ENCODE measurements around the gene BCAP31. TPM values are rescaled to one million over a fixed set of nuclear protein-coding genes. Genes with fewer than 3 reads are reported as not detected.
"Not testable (repeated sequence)": the region's sequence is repeated elsewhere in the genome, so short reads cannot be mapped to it uniquely, and the experiment has no call there.

The BCAP31 gene
- total RNA-seq, 1 donor from 2014 or later, result 321 TPM

- no peak for DNase-seq
Measured at GRCh38 chrX:153733651-153734240, 9.6 kb upstream of the BCAP31 start.

GRCh38 chrX:153732401-153732800 is 8.2 kb upstream of the BCAP31 start:
- DNase-seq, result no peak

GRCh38 chrX:153731845-153732215 is 7.6 kb upstream of the BCAP31 start:
- no peak for DNase-seq

GRCh38 chrX:153731117-153731844 is 7.1 kb upstream of the BCAP31 start:
- DNase-seq, result no peak

DNA sequence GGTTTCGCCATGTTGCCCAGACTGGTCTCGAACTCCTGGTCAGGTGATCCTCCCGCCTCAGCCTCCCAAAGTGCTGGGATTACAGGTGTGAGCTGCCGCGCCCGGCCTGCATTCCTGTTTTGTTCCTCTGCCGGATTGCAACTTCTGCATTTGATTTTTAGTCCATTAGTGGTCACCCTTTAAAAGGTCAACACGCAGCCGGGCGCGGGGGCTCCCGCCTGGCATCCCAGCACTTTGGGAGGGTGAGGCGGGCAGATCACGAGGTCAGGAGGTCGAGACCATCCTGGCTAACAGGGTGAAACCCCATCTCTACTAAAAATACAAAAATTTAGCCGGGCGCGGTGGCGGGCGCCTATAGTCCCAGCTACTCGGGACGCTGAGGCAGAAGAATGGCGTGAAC is 5.9 kb upstream of the BCAP31 start:
- not testable (repeated sequence) for DNase-seq

- no peak for DNase-seq
Measured at GRCh38 chrX:153728951-153729631, 4.9 kb upstream of the BCAP31 start.

GRCh38 chrX:153728095-153728494 is 3.9 kb upstream of the BCAP31 start:
- no peak for DNase-seq

- peak; percentile 28 for DNase-seq
Measured at GRCh38 chrX:153727123-153727931, 3.1 kb upstream of the BCAP31 start.

GRCh38 chrX:153726286-153727122 is 2.3 kb upstream of the BCAP31 start:
- DNase-seq, result peak; percentile 63

DNA sequence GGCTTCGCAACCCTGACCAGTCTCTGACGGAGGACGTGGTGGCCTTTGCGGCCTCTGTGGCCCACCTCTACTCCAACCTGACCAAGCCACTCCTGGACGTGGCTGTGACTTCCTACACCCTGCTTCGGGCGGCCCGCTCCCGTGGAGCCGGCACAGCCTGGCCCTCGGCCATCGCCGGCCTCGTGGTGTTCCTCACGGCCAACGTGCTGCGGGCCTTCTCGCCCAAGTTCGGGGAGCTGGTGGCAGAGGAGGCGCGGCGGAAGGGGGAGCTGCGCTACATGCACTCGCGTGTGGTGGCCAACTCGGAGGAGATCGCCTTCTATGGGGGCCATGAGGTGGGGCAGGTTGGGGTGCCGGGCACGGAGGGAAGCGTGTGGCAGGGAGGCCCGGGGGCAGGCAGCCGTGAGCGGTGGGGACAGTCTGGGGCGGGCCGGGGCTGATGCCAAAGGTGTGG is 1.7 kb upstream of the BCAP31 start:
- no peak for DNase-seq

DNA sequence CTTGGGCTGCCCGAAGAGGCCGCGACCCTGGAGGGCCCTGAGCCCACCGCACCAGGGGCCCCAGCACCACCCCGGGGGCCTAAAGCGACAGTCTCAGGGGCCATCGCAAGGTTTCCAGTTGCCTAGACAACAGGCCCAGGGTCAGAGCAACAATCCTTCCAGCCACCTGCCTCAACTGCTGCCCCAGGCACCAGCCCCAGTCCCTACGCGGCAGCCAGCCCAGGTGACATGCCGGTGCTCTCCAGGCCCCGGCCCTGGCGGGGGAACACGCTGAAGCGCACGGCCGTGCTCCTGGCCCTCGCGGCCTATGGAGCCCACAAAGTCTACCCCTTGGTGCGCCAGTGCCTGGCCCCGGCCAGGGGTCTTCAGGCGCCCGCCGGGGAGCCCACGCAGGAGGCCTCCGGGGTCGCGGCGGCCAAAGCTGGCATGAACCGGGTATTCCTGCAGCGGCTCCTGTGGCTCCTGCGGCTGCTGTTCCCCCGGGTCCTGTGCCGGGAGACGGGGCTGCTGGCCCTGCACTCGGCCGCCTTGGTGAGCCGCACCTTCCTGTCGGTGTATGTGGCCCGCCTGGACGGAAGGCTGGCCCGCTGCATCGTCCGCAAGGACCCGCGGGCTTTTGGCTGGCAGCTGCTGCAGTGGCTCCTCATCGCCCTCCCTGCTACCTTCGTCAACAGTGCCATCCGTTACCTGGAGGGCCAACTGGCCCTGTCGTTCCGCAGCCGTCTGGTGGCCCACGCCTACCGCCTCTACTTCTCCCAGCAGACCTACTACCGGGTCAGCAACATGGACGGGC is 1.0 kb upstream of the BCAP31 start:
- no peak for DNase-seq

- DNase-seq, result peak; percentile 70
Measured at GRCh38 chrX:153723351-153724251, 586 bp downstream of the BCAP31 start.

DNA sequence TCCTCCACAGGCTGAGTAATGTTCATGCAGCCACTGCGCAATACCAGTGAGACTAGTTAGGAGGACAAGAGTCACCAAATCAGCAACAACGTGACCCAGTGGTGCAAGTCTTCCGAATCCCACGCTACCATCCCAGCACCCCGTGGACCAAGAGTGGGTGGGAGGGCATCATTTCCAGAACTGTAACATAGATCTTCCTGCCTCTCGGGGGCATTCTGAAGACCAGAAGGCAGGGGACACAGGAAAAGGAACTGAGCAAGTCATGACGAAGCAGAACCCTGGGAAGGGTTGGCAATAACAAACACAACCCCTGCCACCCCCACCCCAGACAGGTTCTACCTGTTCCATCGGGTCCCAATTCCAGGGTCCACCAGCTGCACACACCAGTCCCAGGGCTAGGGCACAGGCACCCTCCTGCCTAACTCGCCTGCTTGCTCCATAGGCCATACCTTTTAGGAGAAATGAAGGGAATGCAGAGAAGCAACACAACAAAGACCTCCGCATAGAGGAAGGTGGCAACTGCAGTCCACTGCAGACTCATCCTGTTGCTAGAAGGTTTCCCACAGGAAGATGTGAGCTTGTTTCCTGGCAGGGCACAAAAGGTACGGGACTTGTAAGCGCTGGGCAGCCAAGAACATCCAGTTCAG is 1.4 kb downstream of the BCAP31 start:
- DNase-seq, result peak; percentile 50

GRCh38 chrX:153719701-153720100 is 4.5 kb downstream of the BCAP31 start:
- no peak for DNase-seq

DNA sequence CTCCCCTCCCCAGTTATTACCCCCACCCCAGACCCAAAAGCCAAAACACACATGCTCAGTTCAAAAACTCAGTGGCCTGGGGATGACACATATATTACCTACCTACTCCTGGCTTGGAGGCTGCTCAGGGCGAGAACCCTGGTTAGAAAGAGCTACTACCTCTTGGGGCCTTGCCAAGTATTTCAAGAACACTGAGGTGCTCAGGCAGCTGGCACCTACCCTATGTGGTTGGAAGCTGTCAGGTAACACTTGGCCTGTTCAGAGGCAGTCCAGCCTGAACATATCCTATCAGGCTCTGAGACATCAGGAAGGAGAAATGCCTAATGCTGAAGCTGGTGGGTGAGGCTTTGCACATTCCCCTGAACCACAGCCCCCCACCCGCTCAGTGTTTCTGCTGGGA is 4.9 kb downstream of the BCAP31 start:
- DNase-seq, result no peak

DNA sequence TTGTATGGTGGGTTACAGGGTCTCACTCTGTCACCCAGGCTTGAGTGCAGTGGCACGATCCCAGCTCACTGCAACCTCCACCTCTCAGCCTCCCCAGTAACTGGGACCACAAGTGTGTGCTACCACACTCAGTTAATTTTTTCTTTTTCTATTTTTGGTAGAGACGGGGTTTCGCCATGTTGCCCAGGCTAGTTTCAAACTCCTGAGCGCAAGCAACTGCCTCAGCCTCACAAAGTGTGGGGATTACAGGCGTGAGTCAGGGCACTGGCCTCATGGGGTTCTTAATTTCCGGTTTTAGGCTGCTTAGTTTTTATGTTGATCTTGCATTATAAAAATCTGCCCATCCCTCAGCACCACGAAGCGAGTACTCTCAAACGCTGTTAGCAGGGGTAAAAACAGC is 6.7 kb downstream of the BCAP31 start:
- no peak for DNase-seq

- DNase-seq, result no peak
Measured at GRCh38 chrX:153714256-153714655, 9.9 kb downstream of the BCAP31 start.

DNA sequence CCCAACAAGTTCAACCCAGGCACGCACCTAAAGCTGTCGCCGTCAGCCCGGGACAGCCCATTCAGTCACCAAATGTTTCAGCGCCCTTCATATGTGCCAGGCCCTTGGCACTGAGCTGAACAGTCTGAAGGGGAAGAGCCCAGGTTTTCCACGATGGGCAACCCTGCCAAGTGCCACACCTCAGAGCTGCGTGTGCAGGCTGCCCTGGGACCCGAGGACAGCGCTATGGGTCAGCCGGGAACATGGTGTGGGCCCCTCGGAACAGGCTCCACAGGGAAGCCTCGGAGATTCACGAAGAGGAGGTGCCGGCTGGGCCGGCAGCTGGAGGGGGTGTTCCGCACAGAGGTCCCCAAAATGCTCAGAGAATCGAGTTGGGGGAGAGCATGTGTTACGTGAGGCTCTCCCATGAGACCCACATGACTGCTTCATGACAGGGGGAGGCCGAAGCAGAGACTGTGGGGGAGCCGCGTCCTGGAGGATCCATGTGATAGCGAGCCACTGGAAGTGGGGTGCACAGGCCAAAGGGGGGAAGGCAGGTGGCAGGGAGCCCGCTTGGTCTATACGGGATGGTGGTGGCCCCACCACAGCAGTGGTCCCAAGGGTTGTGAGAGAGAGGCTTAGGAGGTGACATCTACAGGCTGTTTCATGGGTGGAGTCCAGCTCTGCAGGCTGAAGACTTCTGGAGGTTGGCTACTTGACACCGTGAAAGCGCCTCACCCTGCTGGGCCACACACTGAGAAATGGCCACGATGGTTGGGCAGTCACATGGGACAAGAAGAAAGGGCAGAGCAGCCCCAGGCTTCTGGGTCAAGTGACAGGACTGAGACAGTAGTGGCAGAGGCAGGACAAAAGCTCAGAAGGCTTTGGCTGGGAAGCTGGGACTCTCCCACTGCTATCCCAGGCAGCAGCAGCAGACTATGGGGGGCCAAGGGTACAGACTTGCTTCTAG is 14.2 kb downstream of the BCAP31 start:
- no peak for DNase-seq
